ENCODE measurements around the gene EMC1.

EMC1 gene

GRCh38 chr1:19209439-19209989 is 41.8 kb downstream of the EMC1 start:
- peak overlapping the region; percentile 85 for H3K4me3 ChIP-seq (ENCODE audit: low read depth, low read length)
- no peak for TF ChIP-seq CTCF (conservative IDR thresholded peaks at IDR 0.05; ENCODE audit: low read depth, low read length)
- peak; percentile 84 for DNase-seq (ENCODE audit: low read depth)

GRCh38 chr1:19208710-19209438 is 42.5 kb downstream of the EMC1 start:
- DNase-seq (ENCODE audit: low read depth), result peak; percentile 83
- peak overlapping the region; percentile 85 for H3K4me3 ChIP-seq (ENCODE audit: low read depth, low read length)
- no peak for TF ChIP-seq CTCF (conservative IDR thresholded peaks at IDR 0.05; ENCODE audit: low read depth, low read length)

GRCh38 chr1:19206947-19207346 is 44.4 kb downstream of the EMC1 start:
- DNase-seq (ENCODE audit: low read depth), result no peak
- TF ChIP-seq CTCF (conservative IDR thresholded peaks at IDR 0.05; ENCODE audit: low read depth, low read length), result no peak
- no peak overlapping the region for H3K4me3 ChIP-seq (ENCODE audit: low read depth, low read length)

- no peak overlapping the region for H3K4me3 ChIP-seq (ENCODE audit: low read depth, low read length)
- DNase-seq (ENCODE audit: low read depth), result no peak
- TF ChIP-seq CTCF (conservative IDR thresholded peaks at IDR 0.05; ENCODE audit: low read depth, low read length), result no peak
Measured at GRCh38 chr1:19205845-19206244, 45.5 kb downstream of the EMC1 start.

- no peak overlapping the region for H3K4me3 ChIP-seq (ENCODE audit: low read depth, low read length)
- no peak for DNase-seq (ENCODE audit: low read depth)
- no peak for TF ChIP-seq CTCF (conservative IDR thresholded peaks at IDR 0.05; ENCODE audit: low read depth, low read length)
Measured at GRCh38 chr1:19205403-19205802, 45.9 kb downstream of the EMC1 start.

- DNase-seq (ENCODE audit: low read depth), result peak; percentile 36
- H3K4me3 ChIP-seq (ENCODE audit: low read depth, low read length), result no peak overlapping the region
- TF ChIP-seq CTCF (conservative IDR thresholded peaks at IDR 0.05; ENCODE audit: low read depth, low read length), result no peak
Measured at GRCh38 chr1:19204446-19205266, 46.7 kb downstream of the EMC1 start.
